GM21529 (cell line): Measurements from ENCODE around the gene LHX5.

ENCODE experiments used
- ATAC-seq: cut with Tn5 transposase; IDR thresholded peaks from one replicate; pipeline ENCODE4 v1.9.1; 2021; ENCODE audit not compliant: unreplicated experiment

The LHX5 gene

DNA sequence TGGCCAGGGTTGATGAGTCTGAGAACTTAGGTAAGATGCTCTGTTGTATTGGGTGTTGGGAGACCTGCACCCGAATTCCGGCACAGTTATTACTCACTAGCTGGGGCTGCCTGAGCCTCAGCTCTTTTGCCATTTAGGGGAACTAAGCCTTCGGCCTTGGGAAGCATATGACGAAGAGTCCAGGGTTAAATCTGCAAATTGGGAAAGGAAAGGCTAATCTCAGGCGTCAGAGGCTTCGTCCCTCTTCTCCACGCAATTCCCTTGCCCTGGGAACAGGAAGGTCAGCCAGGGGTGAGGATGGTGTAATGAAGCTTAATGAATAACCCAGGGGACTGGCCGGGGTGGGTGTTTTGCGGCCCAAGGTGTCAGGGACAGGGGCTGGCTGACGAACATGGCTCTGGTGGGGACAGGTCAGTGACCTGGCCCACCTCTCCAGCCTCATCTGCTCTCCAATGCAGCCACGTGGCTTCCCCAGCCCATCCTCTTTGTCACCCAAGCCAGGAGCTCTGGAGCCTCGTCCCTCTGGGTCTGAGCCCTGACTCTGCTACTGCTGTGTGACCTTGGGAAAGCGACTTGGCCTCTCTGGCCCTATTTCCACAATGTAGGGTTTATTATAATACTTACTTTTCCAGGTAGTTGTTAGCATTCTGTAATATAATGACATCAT lies 53.3 kb downstream of the LHX5 start:
- no peak for ATAC-seq

DNA sequence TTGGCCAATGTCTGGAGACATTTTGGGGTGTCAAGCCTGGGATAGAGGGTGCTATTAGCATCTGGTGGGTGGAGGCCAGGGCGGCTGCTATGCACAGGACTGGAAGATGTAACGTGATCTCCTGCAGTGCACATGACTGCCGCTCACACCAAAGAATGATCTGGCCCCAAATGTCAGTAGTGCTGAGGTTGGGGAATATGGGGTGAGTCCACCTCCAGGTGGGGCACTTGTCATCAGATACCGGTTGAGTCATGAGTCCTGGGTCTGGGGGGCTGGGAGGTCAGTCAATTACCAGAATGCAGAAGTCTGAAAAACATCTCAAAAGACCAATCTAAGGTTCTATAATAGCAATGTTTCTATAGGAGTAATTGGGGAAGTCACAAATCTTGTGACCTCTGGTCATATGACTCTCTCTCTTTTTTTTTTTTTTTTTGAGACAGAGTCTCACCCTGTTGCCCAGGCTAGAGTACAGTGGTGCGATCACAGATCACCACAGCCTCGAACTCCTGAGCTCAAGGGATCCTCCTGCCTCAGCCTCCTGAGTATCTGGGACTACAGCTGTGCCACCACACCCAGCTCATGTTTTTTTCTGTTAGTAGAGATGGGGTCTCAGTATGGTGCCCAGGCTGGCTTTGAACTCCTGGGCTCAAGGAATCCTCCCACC lies 55.4 kb downstream of the LHX5 start:
- ATAC-seq, result no peak

DNA sequence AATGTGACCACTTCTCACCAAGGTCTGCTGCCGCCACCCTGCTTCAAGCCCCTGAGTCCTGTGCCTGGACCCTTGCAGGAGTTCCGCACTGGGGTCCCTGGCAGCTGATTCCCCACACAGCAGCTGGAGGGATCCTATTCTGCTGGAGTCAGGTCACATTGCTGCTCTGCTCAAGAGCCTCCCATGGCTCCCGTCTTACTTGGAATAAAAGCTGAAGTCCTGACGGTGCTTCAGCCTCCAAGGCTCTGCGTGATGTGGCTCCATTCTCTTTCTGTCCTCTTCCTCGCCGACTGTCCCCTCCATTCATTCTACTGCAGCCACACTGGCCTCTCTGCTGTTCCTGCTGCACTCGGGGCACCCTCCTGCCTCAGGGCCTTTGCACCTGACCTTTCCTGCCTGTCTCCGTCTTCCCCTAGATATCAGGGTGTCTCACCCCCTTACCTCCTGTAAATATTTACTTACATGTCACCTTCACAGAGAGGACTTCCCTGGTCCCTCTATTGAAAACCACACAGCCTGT lies 57.1 kb downstream of the LHX5 start:
- ATAC-seq, result no peak

DNA sequence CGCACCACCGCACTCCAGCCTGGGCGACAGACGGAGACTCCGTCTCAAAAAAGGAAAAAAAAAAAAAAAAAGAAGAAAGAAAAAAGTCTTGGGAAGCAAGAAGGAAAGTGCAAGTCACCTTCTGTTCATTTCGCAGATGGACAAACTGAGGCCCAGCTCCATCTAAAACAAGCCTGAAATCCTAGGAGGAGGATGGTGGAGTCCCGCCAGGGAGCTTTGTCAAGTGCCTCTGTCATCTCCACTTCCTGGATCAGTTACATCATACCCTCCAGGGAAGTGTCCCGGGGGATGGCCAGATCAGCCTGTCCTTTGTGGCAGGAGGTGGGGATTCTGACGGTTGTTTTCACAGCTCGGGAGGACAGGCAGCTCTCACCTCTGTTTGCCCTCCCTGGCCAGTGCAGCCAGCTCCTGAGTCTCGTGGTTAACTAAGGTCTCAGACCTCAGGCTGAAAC lies 58.2 kb downstream of the LHX5 start:
- ATAC-seq, result no peak
